A549 (cell line): ENCODE data around the gene C2orf42.

Experiments
- EP300 ChIP-seq, 2 experiments: fragments of >200 bp; sonication (Bioruptor Twin); formaldehyde crosslinking; IDR thresholded peaks; 2 replicates in 1 of 2; 3 replicates in 1 of 2; pipeline ENCODE4 v1.6.1; 2016 to 2017
- GATA3 ChIP-seq: IDR thresholded peaks from 2 replicates; pipeline ENCODE4 v1.6.1; 2012; ENCODE audit warnings: borderline replicate concordance
- HOXA7 ChIP-seq: fragments of 250-450 bp; sonication (Bioruptor Pico); IDR thresholded peaks from 2 replicates; pipeline ENCODE4 v1.5.0; 2020; ENCODE audit warnings: mild to moderate bottlenecking, moderate library complexity
- NR3C1 ChIP-seq: fragments of >200 bp; sonication (Bioruptor Twin); formaldehyde crosslinking; IDR thresholded peaks from 3 replicates; pipeline ENCODE4 v1.6.1; 2017
- PHF8 ChIP-seq: fragments of 200-600 bp; sonication (generic); IDR thresholded peaks from 2 replicates; pipeline ENCODE4 v1.6.1; 2016; ENCODE audit warnings: low read depth, mild to moderate bottlenecking, antibody characterized with exemption, moderate library complexity, borderline replicate concordance
- RAD21 ChIP-seq, 2 experiments: fragments of >200 bp in 1 of 2; sonication (Bioruptor Twin) in 1 of 2; formaldehyde crosslinking in 1 of 2; IDR thresholded peaks in 1 of 2; conservative IDR thresholded peaks in 1 of 2; 2 replicates in 1 of 2; 3 replicates in 1 of 2; pipeline ENCODE4 v1.6.1; 2012 to 2018; ENCODE audit warnings: inconsistent platforms in 1 of 2
- RCOR1 ChIP-seq: fragments of 150-350 bp; IDR thresholded peaks from 2 replicates; pipeline ENCODE4 v1.6.1; 2014; ENCODE audit warnings: antibody characterized with exemption, low read length, low read depth
- REST ChIP-seq: fragments of 200-600 bp; sonication (generic); IDR thresholded peaks from 2 replicates; pipeline ENCODE4 v1.6.1; 2016; ENCODE audit warnings: antibody characterized with exemption, mild to moderate bottlenecking, moderate library complexity
- SMC3 ChIP-seq: fragments of >200 bp; sonication (Bioruptor Twin); formaldehyde crosslinking; IDR thresholded peaks from 3 replicates; pipeline ENCODE4 v1.6.1; 2018; ENCODE audit warnings: inconsistent platforms
- SREBF2 ChIP-seq: fragments of 450-650 bp; IDR thresholded peaks from 2 replicates; pipeline ENCODE4 v1.6.1; 2014; ENCODE audit warnings: mild to moderate bottlenecking, moderate library complexity
- USF2 ChIP-seq: fragments of 450-650 bp; IDR thresholded peaks from 2 replicates; pipeline ENCODE4 v1.6.1; 2014; ENCODE audit warnings: antibody characterized with exemption
- TF ChIP-seq, protein P1 (sequence below): fragments of >200 bp; sonication (Bioruptor Twin); formaldehyde crosslinking; IDR thresholded peaks from 3 replicates; pipeline ENCODE4 v1.5.1; 2016
- TF ChIP-seq, protein P2 (sequence below): fragments of 150-350 bp; IDR thresholded peaks from 2 replicates; pipeline ENCODE4 v1.6.1; 2014; ENCODE audit warnings: low read depth, mild to moderate bottlenecking, low read length
- TF ChIP-seq, protein P3 (sequence below): IDR thresholded peaks from 2 replicates; pipeline ENCODE4 v1.6.1; 2012

- TF ChIP-seq NR3C1 (no peak), PHF8 (no peak), REST (no peak), RAD21 (conservative IDR thresholded peaks at IDR 0.05 in 1 of 2, IDR thresholded peaks at IDR 0.05 in 1 of 2) (no peak), RCOR1 (no peak), USF2 (no peak), SREBF2 (no peak), EP300 (IDR thresholded peaks at IDR 0.05) (no peak), SMC3 (no peak), GATA3 (no peak), HOXA7 (CRISPR knock-in tag) (no peak)
- TF ChIP-seq, protein P1, sequence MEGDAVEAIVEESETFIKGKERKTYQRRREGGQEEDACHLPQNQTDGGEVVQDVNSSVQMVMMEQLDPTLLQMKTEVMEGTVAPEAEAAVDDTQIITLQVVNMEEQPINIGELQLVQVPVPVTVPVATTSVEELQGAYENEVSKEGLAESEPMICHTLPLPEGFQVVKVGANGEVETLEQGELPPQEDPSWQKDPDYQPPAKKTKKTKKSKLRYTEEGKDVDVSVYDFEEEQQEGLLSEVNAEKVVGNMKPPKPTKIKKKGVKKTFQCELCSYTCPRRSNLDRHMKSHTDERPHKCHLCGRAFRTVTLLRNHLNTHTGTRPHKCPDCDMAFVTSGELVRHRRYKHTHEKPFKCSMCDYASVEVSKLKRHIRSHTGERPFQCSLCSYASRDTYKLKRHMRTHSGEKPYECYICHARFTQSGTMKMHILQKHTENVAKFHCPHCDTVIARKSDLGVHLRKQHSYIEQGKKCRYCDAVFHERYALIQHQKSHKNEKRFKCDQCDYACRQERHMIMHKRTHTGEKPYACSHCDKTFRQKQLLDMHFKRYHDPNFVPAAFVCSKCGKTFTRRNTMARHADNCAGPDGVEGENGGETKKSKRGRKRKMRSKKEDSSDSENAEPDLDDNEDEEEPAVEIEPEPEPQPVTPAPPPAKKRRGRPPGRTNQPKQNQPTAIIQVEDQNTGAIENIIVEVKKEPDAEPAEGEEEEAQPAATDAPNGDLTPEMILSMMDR, result no peak
- TF ChIP-seq, protein P2, sequence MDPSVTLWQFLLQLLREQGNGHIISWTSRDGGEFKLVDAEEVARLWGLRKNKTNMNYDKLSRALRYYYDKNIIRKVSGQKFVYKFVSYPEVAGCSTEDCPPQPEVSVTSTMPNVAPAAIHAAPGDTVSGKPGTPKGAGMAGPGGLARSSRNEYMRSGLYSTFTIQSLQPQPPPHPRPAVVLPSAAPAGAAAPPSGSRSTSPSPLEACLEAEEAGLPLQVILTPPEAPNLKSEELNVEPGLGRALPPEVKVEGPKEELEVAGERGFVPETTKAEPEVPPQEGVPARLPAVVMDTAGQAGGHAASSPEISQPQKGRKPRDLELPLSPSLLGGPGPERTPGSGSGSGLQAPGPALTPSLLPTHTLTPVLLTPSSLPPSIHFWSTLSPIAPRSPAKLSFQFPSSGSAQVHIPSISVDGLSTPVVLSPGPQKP, result no peak
- TF ChIP-seq, protein P3, sequence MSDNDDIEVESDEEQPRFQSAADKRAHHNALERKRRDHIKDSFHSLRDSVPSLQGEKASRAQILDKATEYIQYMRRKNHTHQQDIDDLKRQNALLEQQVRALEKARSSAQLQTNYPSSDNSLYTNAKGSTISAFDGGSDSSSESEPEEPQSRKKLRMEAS, result no peak
Measured at GRCh38 chr2:70126413-70126812, 64.4 kb downstream of the C2orf42 start.
